WI38 (cell line): ENCODE data around the gene PPP4C.
A peak's percentile ranks its signal among the peaks of the same experiment; 100 is the strongest.

Experiments
- H3K4me3 ChIP-seq: 2 replicates; pipeline ENCODE4 v1.5.1; 2011; ENCODE audit warnings: low read depth, mild to moderate bottlenecking, control low read depth, low read length
- TF ChIP-seq, protein P1 (sequence below): IDR thresholded peaks from 2 replicates; pipeline ENCODE4 v1.5.1; 2012; ENCODE audit warnings: low read depth, mild to moderate bottlenecking, control low read depth, low read length

Gene PPP4C

GRCh38 chr16:30096105-30096861 is 20.5 kb downstream of the PPP4C start, which contains the start of gene YPEL3:
Gene YPEL3, minus strand, starts transcription at chr16:30096213. Its CDS starts 731 bp downstream, at chr16:30095482.
- TF ChIP-seq, protein P1, sequence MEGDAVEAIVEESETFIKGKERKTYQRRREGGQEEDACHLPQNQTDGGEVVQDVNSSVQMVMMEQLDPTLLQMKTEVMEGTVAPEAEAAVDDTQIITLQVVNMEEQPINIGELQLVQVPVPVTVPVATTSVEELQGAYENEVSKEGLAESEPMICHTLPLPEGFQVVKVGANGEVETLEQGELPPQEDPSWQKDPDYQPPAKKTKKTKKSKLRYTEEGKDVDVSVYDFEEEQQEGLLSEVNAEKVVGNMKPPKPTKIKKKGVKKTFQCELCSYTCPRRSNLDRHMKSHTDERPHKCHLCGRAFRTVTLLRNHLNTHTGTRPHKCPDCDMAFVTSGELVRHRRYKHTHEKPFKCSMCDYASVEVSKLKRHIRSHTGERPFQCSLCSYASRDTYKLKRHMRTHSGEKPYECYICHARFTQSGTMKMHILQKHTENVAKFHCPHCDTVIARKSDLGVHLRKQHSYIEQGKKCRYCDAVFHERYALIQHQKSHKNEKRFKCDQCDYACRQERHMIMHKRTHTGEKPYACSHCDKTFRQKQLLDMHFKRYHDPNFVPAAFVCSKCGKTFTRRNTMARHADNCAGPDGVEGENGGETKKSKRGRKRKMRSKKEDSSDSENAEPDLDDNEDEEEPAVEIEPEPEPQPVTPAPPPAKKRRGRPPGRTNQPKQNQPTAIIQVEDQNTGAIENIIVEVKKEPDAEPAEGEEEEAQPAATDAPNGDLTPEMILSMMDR = no peak
- H3K4me3 ChIP-seq = peak within 1 kb of the TSS; percentile 59

DNA sequence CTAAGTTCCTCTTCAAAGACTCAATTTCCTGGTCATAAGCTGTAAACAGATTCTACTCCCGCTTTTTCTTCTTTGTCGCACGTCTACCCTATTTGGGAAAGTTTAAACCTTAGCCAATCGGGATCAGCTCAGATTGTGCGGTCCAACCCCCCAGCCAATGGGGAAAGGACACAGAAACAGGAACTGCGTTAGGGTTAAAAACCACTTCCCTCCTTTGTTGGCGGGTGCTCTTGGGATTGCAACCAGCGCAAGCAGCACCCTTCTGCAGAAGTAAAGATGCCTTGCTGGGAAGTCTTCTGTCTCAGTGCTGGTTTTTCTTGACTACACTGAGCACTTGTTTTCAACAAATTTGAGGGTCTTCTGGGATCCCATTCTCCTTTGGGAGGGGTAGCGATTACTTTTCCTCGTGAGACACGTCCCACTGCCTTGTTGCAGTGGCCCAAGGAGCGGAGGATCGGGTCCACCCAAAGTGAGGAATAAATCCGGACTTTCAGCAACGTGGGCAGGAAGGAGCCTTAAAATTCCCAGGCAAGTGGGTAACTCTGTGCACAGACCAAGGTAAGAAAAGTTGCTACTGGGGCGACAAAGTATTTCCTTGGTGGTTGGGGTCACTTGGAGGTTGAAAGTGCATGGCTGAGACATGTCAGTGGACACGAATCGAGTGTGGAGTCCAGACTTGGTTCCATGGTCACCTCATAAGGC is 21.2 kb downstream of the PPP4C start:
- TF ChIP-seq, protein P1 = no peak
- no peak overlapping the region for H3K4me3 ChIP-seq

DNA sequence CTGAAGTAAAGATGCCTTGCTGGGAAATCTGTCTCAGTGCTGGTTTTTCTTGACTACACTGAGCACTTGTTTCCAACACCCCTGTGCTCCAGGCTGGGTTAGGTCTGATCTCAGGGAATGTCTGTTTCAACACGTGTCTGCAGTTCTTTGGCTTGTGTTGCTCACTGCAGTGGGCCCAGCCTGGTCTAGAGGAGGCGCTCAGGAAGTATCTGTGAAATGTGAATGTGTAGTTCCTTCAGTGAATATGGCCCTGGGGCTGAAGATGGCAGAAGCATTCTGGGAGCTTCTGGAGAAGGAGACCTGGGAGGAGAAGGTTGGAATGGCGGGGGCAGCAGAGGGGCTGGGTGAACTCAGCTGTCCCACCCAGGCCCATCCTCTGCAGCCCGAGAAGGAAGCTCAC is 28.3 kb downstream of the PPP4C start:
- TF ChIP-seq, protein P1 = no peak
- no peak overlapping the region for H3K4me3 ChIP-seq

DNA sequence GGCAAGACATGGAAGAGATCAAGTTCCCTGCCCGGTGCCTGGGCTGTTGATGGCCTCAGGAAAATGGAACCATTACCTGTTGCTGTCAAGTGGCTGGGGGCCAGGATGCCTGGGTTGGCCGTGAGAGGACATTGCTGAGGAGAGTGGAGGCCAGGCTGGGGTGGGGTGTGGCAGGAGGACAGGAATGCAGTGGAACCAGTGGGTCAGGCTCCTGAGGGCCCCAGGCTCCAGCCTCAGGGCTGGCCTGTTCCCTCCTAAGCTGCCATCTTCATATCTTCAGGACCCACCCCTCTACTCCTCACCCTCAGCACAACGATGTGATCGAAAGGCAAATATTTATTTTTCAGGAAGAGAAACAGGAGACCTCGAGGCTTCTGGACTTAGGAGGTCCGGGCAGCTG is 28.7 kb downstream of the PPP4C start:
- no peak overlapping the region for H3K4me3 ChIP-seq
- TF ChIP-seq, protein P1 = no peak

GRCh38 chr16:30108059-30108850 is 32.5 kb downstream of the PPP4C start:
- TF ChIP-seq, protein P1 = no peak
- H3K4me3 ChIP-seq = no peak overlapping the region

- TF ChIP-seq, protein P1 = no peak
- no peak overlapping the region for H3K4me3 ChIP-seq
These were observed 34.9 kb downstream of the PPP4C start for GRCh38 chr16:30110661-30111060.
